Right renal pelvis (tissue), 4 donors: ENCODE data around the gene DCN. TPM values are rescaled to one million over a fixed set of nuclear protein-coding genes. Genes with fewer than 3 reads are reported as not detected.

Experiments used
- DNase-seq, 4 donors: peaks; one replicate each; pipeline ENCODE4 v3.0.0-alpha.2; 2013; ENCODE audit warnings: low read depth in 4 of 4, low spot score in 3 of 4, missing footprints in 1 of 4
- polyA plus RNA-seq, 4 donors: library from polyadenylated mRNA; unstranded; fragments of 120-200 nt; gene quantifications; one replicate each; pipeline ENCODE4 v1.2.1, GENCODE V29; 2013; ENCODE audit not compliant: insufficient read length in 4 of 4

The DCN gene
- polyA plus RNA-seq, 4 donors, result 538 to 737 (median 634) TPM

- no peak for DNase-seq
Observed at GRCh38 chr12:91189516-91189915, 6.9 kb upstream of the DCN start.

GRCh38 chr12:91188778-91189177 is 6.2 kb upstream of the DCN start:
- no peak for DNase-seq

GRCh38 chr12:91186156-91186555 is 3.5 kb upstream of the DCN start:
- no peak for DNase-seq

GRCh38 chr12:91185421-91185820 is 2.8 kb upstream of the DCN start:
- no peak for DNase-seq

- DNase-seq, result no peak
Observed at GRCh38 chr12:91183551-91183950, 934 bp upstream of the DCN start.

GRCh38 chr12:91180582-91181395 is 1.8 kb downstream of the DCN start:
- DNase-seq, result no peak

GRCh38 chr12:91179966-91180561 is 2.6 kb downstream of the DCN start:
- no peak for DNase-seq

GRCh38 chr12:91179315-91179714 is 3.3 kb downstream of the DCN start:
- no peak for DNase-seq

GRCh38 chr12:91178781-91179180 is 3.8 kb downstream of the DCN start:
- DNase-seq, result no peak

- DNase-seq, result no peak
Observed at GRCh38 chr12:91178139-91178561, 4.5 kb downstream of the DCN start.

GRCh38 chr12:91177381-91177780 is 5.2 kb downstream of the DCN start:
- no peak for DNase-seq

- DNase-seq, result no peak
Observed at GRCh38 chr12:91176915-91177314, 5.7 kb downstream of the DCN start.

- DNase-seq, result no peak
Observed at GRCh38 chr12:91176358-91176757, 6.3 kb downstream of the DCN start.

GRCh38 chr12:91173124-91173523 is 9.5 kb downstream of the DCN start:
- no peak for DNase-seq

GRCh38 chr12:91172096-91172495 is 10.5 kb downstream of the DCN start:
- DNase-seq, result no peak

- DNase-seq, result no peak
Observed at GRCh38 chr12:91171476-91171875, 11.1 kb downstream of the DCN start.

GRCh38 chr12:91163116-91163515 is 19.5 kb downstream of the DCN start:
- no peak for DNase-seq

- DNase-seq, result no peak
Observed at GRCh38 chr12:91161009-91161408, 21.6 kb downstream of the DCN start.

- no peak for DNase-seq
Observed at GRCh38 chr12:91155990-91156389, 26.6 kb downstream of the DCN start.

- no peak for DNase-seq
Observed at GRCh38 chr12:91154131-91154530, 28.5 kb downstream of the DCN start.

- DNase-seq, result no peak
Observed at GRCh38 chr12:91144053-91144452, 38.6 kb downstream of the DCN start.

GRCh38 chr12:91143206-91143605 is 39.4 kb downstream of the DCN start:
- DNase-seq, result no peak
